Activated CD4-positive, alpha-beta memory T cell treated with anti-CD3 and anti-CD28 coated beads for 36 hours (primary cell): ENCODE measurements around the gene GALNT11. TPM values are rescaled to one million over a fixed set of nuclear protein-coding genes. Genes with fewer than 3 reads are reported as not detected.

Experiments
- CTCF ChIA-PET: fragments of 350-600 bp; sonication (Branson Sonifier 250); formaldehyde crosslinking; loops from one replicate; lab custom pipeline; 2021; ENCODE audit warnings: antibody characterized with exemption, inconsistent platforms; lab: Charles Lee
- POLR2A ChIA-PET: fragments of 350-600 bp; sonication (Branson Sonifier 250); formaldehyde crosslinking; loops from one replicate; lab custom pipeline; 2021; ENCODE audit warnings: antibody characterized with exemption; lab: Charles Lee
- DNase-seq: peaks from one replicate; pipeline ENCODE4 v3.0.0-alpha.2; 2020
- H3K27ac Mint-ChIP-seq: one replicate; pipeline ENCODE4 v1.8.0; 2021; ENCODE audit warnings: mixed read lengths
- H3K27me3 Mint-ChIP-seq: one replicate; pipeline ENCODE4 v1.8.0; 2021; ENCODE audit warnings: mixed read lengths
- H3K36me3 Mint-ChIP-seq: one replicate; pipeline ENCODE4 v1.8.0; 2021; ENCODE audit warnings: mixed read lengths
- H3K4me1 Mint-ChIP-seq: one replicate; pipeline ENCODE4 v1.8.0; 2021; ENCODE audit warnings: low read depth, mixed read lengths
- H3K4me3 Mint-ChIP-seq: one replicate; pipeline ENCODE4 v1.8.0; 2021; ENCODE audit warnings: mild to moderate bottlenecking, mixed read lengths
- H3K9me3 Mint-ChIP-seq: one replicate; pipeline ENCODE4 v1.8.0; 2021; ENCODE audit warnings: mixed read lengths
- intact Hi-C: fragments of 100-400 bp; cut with micrococcal nuclease; formaldehyde crosslinking; loops from one replicate; pipeline ENCODE4 v1.15.1; 2023
- total RNA-seq, 2 experiments: library from RNA; stranded (reverse); gene quantifications; one replicate each; pipeline ENCODE4 v1.2.3, GENCODE V29; 2021

GALNT11 gene
- total RNA-seq, 2 experiments from 2014 or later, result 17.7 to 19.7 TPM

DNA sequence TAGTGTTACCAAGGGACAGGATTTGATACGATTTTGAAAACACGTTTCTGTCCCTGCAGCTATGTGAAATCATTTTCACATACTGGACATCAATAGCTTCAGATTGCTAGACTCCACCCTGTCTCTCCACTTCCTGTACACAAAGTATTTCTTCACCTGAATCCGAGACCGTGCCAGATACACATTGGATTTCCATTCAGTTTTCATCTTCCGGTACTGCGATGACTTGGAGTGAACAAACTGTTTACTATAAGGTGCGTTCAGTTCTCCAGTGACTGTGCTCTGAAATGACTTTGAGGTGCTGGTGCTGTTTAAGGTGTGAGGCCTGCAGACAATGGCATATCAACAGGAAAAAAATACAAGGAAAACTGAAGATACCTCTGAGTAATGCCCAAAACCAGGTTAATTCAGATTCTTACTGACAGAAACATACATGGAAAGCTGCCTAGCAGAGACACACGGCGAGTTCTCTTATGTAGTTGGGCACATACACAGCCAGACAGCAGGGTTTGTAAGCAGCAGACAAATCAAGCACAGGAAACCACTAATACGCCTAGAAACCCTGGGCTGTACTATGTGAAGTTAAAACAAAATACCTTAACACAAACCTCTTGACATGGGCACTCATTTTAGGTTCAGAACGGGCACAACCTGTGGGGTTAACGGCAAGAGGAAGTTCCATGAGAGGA is 119.2 kb downstream of the GALNT11 start:
- Mint-ChIP-seq H3K4me1 (peaks cover 43% of the 10 kb centered on the region), H3K36me3 (peaks cover 34% of the 10 kb centered on the region), H3K27me3 (no peaks in the 10 kb centered on the region), H3K4me3 (peak overlapping the region; percentile 40), H3K27ac (peak overlapping the region; percentile 90), H3K9me3 (no peaks in the 10 kb centered on the region)
- ChIA-PET POLR2A (no interaction called here), CTCF (interaction anchor here (0.5 to 1.2 kb wide), 5 partner anchors 11 to 362 kb away, joined by 3 to 4 read pairs (median 3); no protein-coding TSS in a partner anchor)
- intact Hi-C loops, result loop anchor here (5.0 to 10.0 kb wide), 6 partner anchors 117 to 362 kb away; partner anchors contain the start of genes GALNT11 and PRKAG2
- peak; percentile 56 for DNase-seq

DNA sequence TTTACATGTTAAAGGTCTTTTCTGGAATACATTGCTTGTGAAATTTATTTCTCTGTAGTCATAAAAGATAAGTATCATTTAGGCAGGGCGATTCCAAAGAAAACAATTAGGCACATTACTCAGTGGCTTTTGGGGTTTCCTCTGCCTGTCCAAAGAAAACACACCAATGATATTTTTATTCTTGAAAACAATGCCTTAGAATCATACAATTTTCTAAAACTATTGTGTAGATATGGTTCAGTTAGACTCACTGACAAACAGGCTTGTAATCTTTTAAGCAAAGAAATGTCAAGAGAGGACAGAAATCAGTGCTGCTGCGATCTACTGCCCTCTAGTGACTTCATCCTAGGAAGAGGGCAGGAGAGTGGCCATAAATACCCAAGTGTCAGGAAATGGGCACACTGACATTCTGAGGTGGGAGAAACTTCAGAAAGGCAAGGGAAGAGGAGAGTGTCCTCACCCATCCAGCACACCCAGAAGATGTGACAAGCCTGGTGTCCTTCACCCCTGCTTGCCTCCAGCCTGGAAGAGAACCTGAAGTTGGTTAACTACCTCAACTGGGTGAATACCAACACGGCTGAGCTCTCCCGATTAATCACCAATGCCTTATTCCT is 120.5 kb downstream of the GALNT11 start:
- ChIA-PET POLR2A (no interaction called here), CTCF (interaction anchor here (0.6 to 1.4 kb wide), 3 partner anchors 15 to 364 kb away, joined by 3 to 4 read pairs (median 3); no protein-coding TSS in a partner anchor)
- H3K9me3 Mint-ChIP-seq, result no peaks in the 10 kb centered on the region
- peak overlapping the region; percentile 90 for H3K27ac Mint-ChIP-seq
- intact Hi-C loops, result loop anchor here (5.0 to 10.0 kb wide), 4 partner anchors 119 to 364 kb away; partner anchors contain the start of gene GALNT11
- peaks cover 41% of the 10 kb centered on the region for H3K4me1 Mint-ChIP-seq
- peak; percentile 45 for DNase-seq
- no peak overlapping the region for H3K4me3 Mint-ChIP-seq
- H3K27me3 Mint-ChIP-seq, result no peaks in the 10 kb centered on the region
- peaks cover 33% of the 10 kb centered on the region for H3K36me3 Mint-ChIP-seq

DNA sequence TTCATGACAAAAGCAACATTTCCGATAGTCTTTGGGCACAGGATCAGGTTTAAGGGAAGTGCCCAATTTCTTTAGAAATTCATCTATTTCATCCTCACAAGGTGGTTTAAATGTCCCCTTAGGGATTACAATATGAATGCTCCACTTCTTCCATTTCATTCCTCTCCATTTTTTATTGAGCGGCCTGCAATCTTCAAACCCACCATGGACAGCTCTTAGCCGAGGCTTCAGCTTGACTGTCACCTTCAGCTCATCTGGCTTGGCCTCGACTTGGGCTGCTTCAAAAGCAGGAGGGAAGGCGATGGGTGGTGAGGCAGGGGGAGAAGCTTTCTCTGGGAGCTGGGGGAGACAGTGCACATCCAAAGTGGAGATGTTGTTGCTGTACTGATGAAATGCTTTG is 123.2 kb downstream of the GALNT11 start:
- Mint-ChIP-seq H3K36me3 (peaks cover 38% of the 10 kb centered on the region), H3K27me3 (no peaks in the 10 kb centered on the region), H3K27ac (no peak overlapping the region), H3K9me3 (no peaks in the 10 kb centered on the region), H3K4me1 (peaks cover 29% of the 10 kb centered on the region), H3K4me3 (no peak overlapping the region)
- CTCF ChIA-PET, result interaction anchor here (1.1 kb wide), 1 partner anchor 28 kb away, joined by 4 read pairs; no protein-coding TSS in a partner anchor
- DNase-seq, result no peak
- intact Hi-C loops, result loop anchor here (5.0 to 10.0 kb wide), 4 partner anchors 121 to 366 kb away; partner anchors contain the start of gene GALNT11
- POLR2A ChIA-PET, result no interaction called here

DNA sequence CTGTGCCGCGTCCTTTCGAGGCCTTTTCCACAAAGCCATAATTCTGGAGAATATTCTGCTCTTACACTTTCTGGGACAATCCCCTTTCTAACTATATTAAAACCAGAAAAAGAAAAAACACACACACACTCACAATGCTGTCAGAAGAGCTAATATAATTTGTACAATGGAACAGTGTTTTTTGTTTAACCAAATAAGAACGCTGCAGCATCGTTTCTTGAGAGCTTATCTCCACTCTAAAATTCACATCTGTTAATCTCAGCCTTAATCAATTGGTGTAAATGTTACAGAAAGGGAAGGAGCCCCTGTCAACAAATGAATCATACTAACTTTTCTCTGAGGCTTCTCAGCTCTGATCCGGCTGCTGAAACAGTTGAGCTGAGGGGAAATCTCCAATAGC is 123.9 kb downstream of the GALNT11 start:
- Mint-ChIP-seq H3K36me3 (peaks cover 42% of the 10 kb centered on the region), H3K27me3 (no peaks in the 10 kb centered on the region), H3K27ac (no peak overlapping the region), H3K9me3 (no peaks in the 10 kb centered on the region), H3K4me1 (peaks cover 22% of the 10 kb centered on the region), H3K4me3 (no peak overlapping the region)
- POLR2A ChIA-PET, result no interaction called here
- CTCF ChIA-PET, result interaction anchor here (0.8 to 1.1 kb wide), 3 partner anchors 29 to 557 kb away, joined by 3 to 4 read pairs (median 4); no protein-coding TSS in a partner anchor
- intact Hi-C loops, result loop anchor here (5.0 to 10.0 kb wide), 4 partner anchors 122 to 367 kb away; partner anchors contain the start of gene GALNT11
- DNase-seq, result no peak

DNA sequence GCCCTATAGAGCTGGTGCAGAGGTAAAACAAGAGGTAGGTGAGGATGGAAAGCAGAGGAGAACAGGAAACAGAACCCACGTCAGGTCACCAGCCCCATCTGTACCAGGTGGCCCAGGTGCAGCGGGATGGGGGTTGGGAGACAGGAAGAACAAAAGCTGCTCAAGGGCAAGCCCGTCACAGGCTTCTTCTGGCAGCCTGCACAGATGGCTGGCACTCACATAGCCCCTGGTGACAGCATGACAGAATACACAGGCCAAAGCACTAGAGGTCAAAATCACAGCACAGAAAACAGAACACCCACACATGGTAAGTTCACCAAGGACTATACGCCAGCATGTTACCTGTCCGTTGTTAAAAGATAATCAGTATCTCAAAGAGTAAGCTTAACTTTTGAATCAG is 126.8 kb downstream of the GALNT11 start:
- no peak overlapping the region for H3K4me3 Mint-ChIP-seq
- H3K27me3 Mint-ChIP-seq, result no peaks in the 10 kb centered on the region
- H3K9me3 Mint-ChIP-seq, result no peaks in the 10 kb centered on the region
- H3K27ac Mint-ChIP-seq, result peak overlapping the region; percentile 3
- intact Hi-C loops, result no loop called here
- no peaks in the 10 kb centered on the region for H3K4me1 Mint-ChIP-seq
- ChIA-PET POLR2A (no interaction called here), CTCF (no interaction called here)
- H3K36me3 Mint-ChIP-seq, result peaks cover 38% of the 10 kb centered on the region
- no peak for DNase-seq

DNA sequence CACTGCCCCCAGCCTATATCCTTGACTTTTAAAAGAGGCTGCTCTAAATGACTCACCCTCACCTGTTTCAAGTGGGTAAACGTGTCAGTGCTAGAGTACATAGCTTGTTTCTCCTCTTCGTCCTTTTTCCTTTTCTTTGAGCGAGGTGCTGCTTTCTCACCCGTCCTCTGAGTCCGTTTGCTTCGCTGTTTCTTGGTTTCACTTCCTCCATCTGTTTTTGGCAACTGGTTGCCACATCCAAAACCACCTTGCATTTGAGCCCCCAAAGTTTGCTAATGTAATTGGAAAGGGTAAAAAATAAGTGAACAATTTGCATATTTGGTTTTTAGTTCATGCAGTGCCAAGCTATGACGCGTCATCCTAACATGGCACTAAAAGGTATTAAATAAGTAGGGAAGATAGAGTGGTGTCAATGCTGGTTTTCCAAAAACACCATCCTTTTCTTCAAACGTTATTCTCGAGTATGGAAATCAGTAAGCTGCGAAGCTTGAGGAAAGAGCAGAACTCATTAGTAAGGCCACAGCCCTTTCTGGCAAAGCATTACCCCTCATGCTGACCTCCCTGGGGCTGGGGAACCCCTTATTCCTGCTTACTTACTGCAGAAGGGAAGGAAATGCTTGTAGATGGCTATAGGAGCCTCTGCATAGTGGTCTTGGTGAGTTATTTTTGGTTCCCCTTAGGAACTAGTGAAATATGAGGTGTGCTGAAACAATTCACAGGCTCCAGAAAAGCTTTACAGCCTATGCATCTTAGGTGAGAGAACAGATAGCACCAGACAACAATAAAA is 133.5 kb downstream of the GALNT11 start:
- no peak for DNase-seq
- Mint-ChIP-seq H3K4me3 (no peak overlapping the region), H3K9me3 (no peaks in the 10 kb centered on the region), H3K27ac (peak overlapping the region; percentile 35), H3K4me1 (peaks cover 8% of the 10 kb centered on the region), H3K36me3 (peaks cover 47% of the 10 kb centered on the region), H3K27me3 (no peaks in the 10 kb centered on the region)
- POLR2A ChIA-PET, result no interaction called here
- intact Hi-C loops, result no loop called here
- CTCF ChIA-PET, result no interaction called here

DNA sequence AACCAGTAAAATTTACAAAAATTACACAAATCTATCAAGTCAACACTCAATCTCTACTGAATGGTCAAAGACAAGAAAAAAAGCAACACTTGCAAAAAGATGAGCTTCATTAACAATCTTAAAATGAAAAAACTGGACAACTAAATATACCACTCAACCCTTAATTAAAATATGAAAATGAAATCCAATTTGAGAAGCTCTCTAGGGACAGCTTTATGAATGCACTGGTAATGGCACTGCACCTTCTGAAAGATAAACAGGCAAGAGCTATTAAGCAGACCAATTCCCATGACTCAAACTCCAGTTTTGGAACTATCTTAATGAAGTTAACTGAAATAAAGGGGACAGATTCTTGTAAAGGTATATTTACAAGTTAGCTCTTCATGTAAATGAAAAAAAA is 135.7 kb downstream of the GALNT11 start:
- intact Hi-C loops, result no loop called here
- H3K4me1 Mint-ChIP-seq, result peaks cover 8% of the 10 kb centered on the region
- CTCF ChIA-PET, result interaction anchor here (0.8 kb wide), 1 partner anchor 15 kb away, joined by 3 read pairs; no protein-coding TSS in a partner anchor
- H3K36me3 Mint-ChIP-seq, result peaks cover 43% of the 10 kb centered on the region
- POLR2A ChIA-PET, result no interaction called here
- no peak overlapping the region for H3K27ac Mint-ChIP-seq
- no peaks in the 10 kb centered on the region for H3K9me3 Mint-ChIP-seq
- H3K4me3 Mint-ChIP-seq, result no peak overlapping the region
- H3K27me3 Mint-ChIP-seq, result no peaks in the 10 kb centered on the region
- DNase-seq, result no peak

DNA sequence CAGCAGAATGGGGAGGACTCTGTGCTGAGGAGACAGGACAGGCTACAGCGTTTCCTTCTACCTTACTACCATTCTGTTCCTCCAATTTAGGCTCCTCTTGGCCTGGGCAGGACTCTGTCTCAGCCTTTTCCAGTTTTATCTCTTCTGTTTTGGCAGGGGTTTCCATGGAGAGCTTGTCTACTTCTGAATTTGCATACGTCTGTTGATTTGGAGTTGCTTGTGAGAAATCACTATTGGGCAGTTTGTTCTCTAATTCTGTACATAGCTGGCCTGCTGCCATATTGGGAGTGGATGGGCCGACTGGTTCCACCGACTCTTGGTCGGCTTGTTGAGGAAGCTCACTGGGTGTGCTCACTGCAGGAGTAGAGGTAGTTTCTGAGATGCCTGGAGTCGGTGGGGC is 136.8 kb downstream of the GALNT11 start:
- Mint-ChIP-seq H3K27me3 (no peaks in the 10 kb centered on the region), H3K36me3 (peaks cover 44% of the 10 kb centered on the region), H3K9me3 (no peaks in the 10 kb centered on the region), H3K4me3 (no peak overlapping the region), H3K4me1 (peaks cover 8% of the 10 kb centered on the region), H3K27ac (no peak overlapping the region)
- no peak for DNase-seq
- ChIA-PET POLR2A (no interaction called here), CTCF (interaction anchor here (1.0 kb wide), 1 partner anchor 545 kb away, joined by 3 read pairs; no protein-coding TSS in a partner anchor)
- intact Hi-C loops, result no loop called here

Other genes with a start within 250 kb of the GALNT11 start
- gene PRKAG2, start 148.6 kb upstream of the GALNT11 start, total RNA-seq, result 10 to 100 TPM; 23.5 to 25.6 TPM
- gene GALNTL5, start 69.2 kb upstream of the GALNT11 start, total RNA-seq, result not detected